Stimulated activated CD8-positive, alpha-beta memory T cell treated with anti-CD3 and anti-CD28 coated beads, Interleukin-15, amount 100 ng/mL, for 1 hour (primary cell): ENCODE results near the gene GPR25.

Source experiments
- DNase-seq: peaks from one replicate; pipeline ENCODE4 v3.0.0-alpha.2; 2020; ENCODE audit warnings: low read depth

GPR25 gene

GRCh38 chr1:200873671-200874397 is 1.1 kb downstream of the GPR25 start:
- DNase-seq = no peak

GRCh38 chr1:200874694-200875093 is 1.9 kb downstream of the GPR25 start:
- no peak for DNase-seq

DNA sequence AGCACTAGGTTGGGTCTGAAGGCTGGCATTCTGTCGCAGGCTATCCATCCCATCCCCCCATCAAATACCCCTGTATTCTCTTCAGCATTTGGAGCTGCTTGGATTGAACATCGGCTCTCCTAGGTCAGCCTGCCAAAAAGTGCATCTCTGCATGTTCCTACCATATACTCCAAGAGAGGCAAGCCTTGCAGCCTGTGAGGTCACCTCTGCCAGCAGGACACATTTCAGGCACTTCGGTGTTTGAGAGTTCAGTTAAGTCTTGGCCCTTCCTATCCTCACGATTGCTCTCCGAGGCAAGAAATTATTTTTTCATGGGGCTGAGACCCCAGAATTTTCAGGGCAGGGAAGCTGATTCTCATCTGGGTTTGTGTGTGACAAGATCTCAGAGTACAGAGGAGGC is 2.6 kb downstream of the GPR25 start:
- DNase-seq = no peak

DNA sequence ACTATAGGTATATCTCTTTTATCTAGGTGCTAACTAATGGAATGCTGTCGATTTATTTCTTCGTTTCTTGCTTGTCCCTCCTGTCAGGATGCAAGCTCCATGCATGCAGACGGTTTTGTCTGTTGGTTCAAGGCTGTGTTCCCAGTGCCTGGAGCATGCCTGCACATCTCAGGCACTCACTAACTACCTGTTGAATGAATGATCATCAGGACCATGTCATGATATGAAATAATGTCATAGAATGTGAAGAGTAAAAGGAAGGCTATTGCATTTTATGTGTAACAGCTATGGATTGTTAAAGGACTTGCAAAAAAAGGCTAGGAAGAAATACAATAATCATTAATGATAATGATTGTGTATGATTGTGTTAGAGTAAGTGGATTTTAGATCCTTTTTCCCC is 4.2 kb downstream of the GPR25 start:
- no peak for DNase-seq

- DNase-seq = no peak
Measured at GRCh38 chr1:200877839-200878551, 5.2 kb downstream of the GPR25 start.

DNA sequence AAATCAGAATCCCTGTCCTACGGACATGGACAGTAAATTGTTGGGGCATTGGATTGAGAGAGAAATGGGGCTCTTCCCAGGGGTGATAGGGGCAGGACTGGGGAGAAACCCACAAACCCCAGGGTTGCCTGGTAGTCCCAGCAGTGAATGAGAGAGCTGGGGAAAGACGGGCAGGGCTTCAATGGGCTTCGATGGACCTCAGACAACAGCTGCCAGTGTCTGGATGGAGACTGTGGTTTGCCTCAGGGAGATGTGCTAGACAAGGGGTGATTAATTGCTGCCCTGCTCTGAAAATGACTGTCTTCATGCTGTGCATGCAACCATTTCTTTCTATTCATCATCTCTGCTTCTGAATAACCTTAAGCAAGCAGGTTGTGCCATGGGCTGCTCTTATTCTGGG is 7.4 kb downstream of the GPR25 start:
- DNase-seq = no peak

- no peak for DNase-seq
Measured at GRCh38 chr1:200883118-200883517, 10.3 kb downstream of the GPR25 start.

DNA sequence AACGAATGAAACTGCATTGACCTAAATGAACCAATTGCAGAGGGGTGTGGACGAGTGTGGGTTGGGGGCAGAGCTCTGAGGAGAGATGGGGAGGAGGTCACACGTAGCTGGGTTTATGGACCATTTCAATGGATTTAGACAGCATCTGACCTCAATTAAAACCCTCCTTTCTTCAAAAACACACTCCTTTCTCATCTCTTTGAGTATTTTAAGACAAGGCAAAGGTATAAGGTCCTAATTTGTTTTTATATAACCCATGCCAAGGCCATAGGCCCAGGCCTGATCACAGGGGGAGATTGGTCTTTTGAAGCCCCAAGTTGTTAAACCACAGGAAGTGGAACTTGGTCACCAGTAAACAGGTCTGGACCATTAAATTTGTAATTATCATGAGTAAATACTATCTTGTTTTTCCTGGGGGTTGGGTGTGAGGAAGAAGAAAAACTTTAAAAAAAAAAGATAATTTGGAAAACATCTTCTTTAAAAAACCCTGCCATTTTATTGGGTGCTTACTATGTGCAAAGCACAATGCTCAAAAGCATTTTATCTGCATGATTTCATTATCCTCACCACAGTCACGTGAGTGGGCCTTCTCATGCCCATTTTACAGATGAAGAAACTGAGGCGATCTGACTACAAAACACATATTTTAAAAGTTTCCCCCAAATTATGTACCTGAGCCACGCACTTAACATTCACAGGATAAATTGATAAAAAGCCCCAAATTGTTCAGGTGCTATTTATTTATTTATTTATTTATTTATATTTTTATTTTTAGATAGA is 13.0 kb downstream of the GPR25 start:
- DNase-seq = no peak

GRCh38 chr1:200886594-200886993 is 13.8 kb downstream of the GPR25 start:
- no peak for DNase-seq

DNA sequence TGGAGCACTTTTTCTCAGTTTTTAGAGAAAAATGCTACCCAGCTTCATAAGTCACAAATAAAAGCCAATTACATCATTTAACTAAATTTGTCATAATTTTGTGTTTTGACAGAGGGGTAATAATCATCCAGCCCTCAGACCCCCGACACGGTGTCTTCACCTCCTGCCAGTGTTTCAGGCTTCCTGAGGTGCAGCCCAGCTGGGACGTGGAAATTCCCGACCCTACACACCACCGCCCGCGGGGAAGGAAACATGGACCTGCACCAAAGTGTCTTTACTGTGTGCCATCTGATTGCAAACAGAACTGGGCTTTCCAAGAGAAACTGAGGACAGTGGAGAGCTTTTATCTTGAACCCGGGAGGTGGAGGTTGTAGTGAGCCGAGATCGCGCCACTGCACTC is 14.3 kb downstream of the GPR25 start:
- no peak for DNase-seq

- DNase-seq = no peak
Measured at GRCh38 chr1:200887772-200888348, 15.1 kb downstream of the GPR25 start.

- peak; percentile 19 for DNase-seq
Measured at GRCh38 chr1:200888349-200888838, 15.6 kb downstream of the GPR25 start.

GRCh38 chr1:200889571-200889970 is 16.8 kb downstream of the GPR25 start:
- DNase-seq = no peak

DNA sequence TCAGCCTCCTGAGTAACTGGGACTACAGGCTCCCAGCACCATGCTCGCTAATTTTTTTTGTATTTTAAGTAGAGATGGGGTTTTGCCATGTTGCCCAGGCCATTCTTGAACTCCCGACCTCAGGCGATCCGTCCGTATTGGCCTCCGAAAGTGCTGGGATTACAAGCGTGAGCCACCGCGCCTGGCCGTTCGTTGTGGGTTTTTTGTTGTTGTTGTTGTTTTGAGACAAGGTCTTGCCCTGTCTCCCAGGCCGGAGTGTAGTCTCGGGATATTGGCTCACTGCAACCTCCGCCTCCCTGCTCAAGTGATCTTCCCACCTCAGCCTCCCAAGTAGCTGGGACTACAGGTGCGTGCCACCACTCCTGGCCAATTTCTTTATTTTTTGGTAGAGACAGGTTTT is 17.2 kb downstream of the GPR25 start:
- no peak for DNase-seq

GRCh38 chr1:200890818-200891773 is 18.3 kb downstream of the GPR25 start:
- no peak for DNase-seq

- DNase-seq = no peak
Measured at GRCh38 chr1:200891774-200892157, 19.0 kb downstream of the GPR25 start.

- DNase-seq = no peak
Measured at GRCh38 chr1:200892546-200892945, 19.8 kb downstream of the GPR25 start.

- no peak for DNase-seq
Measured at GRCh38 chr1:200892958-200893357, 20.2 kb downstream of the GPR25 start.

GRCh38 chr1:200893411-200893901 is 20.7 kb downstream of the GPR25 start:
- no peak for DNase-seq

GRCh38 chr1:200894712-200895442 is 22.1 kb downstream of the GPR25 start, which contains the start of gene INAVA:
TSS of gene INAVA (plus strand) at chr1:200894900. CDS start at chr1:200898401, 3,501 bp downstream.
- DNase-seq = no peak
